ENCODE results near the gene HUWE1.

HUWE1 gene

GRCh38 chrX:53695946-53696549 lies 9.5 kb upstream of the HUWE1 start:
- H3K4me3 ChIP-seq (ENCODE audit: low read depth, low read length), result no peak overlapping the region
- DNase-seq, result no peak
- in situ Hi-C loops (cut with HindIII; ENCODE audit: low pct_ligation_motif_present, low sequenced_read_pairs), result no loop called here
- H3K27me3 ChIP-seq (replicated peaks), result no peaks in the 10 kb centered on the region
- no peak overlapping the region for H3K27ac ChIP-seq
- no peak for TF ChIP-seq CTCF (IDR thresholded peaks at IDR 0.05; ENCODE audit: low read depth, low read length, missing control alignments)
- H3K36me3 ChIP-seq (replicated peaks), result no peaks in the 10 kb centered on the region

- in situ Hi-C loops (cut with HindIII; ENCODE audit: low pct_ligation_motif_present, low sequenced_read_pairs), result no loop called here
- H3K36me3 ChIP-seq (replicated peaks), result no peaks in the 10 kb centered on the region
- no peaks in the 10 kb centered on the region for H3K27me3 ChIP-seq (replicated peaks)
- TF ChIP-seq CTCF (IDR thresholded peaks at IDR 0.05; ENCODE audit: low read depth, low read length, missing control alignments), result no peak
- no peak overlapping the region for H3K4me3 ChIP-seq (ENCODE audit: low read depth, low read length)
- no peak overlapping the region for H3K27ac ChIP-seq
- DNase-seq, result no peak
Observed at GRCh38 chrX:53694642-53695041, 8.1 kb upstream of the HUWE1 start.

- DNase-seq, result no peak
- Histone ChIP-seq H3K36me3 (replicated peaks) (no peaks in the 10 kb centered on the region), H3K27ac (no peak overlapping the region), H3K4me3 (ENCODE audit: low read depth, low read length) (no peak overlapping the region), H3K27me3 (replicated peaks) (no peaks in the 10 kb centered on the region)
- in situ Hi-C loops (cut with HindIII; ENCODE audit: low pct_ligation_motif_present, low sequenced_read_pairs), result no loop called here
- no peak for TF ChIP-seq CTCF (IDR thresholded peaks at IDR 0.05; ENCODE audit: low read depth, low read length, missing control alignments)
Observed at GRCh38 chrX:53688300-53688699, 1.8 kb upstream of the HUWE1 start.

GRCh38 chrX:53685711-53686110 lies 808 bp downstream of the HUWE1 start:
- Histone ChIP-seq H3K36me3 (replicated peaks) (peaks cover 2% of the 10 kb centered on the region), H3K27ac (peak overlapping the region; percentile 96), H3K27me3 (replicated peaks) (no peaks in the 10 kb centered on the region), H3K4me3 (ENCODE audit: low read depth, low read length) (peak overlapping the region; percentile 71)
- in situ Hi-C loops (cut with HindIII; ENCODE audit: low pct_ligation_motif_present, low sequenced_read_pairs), result no loop called here
- no peak for DNase-seq
- no peak for TF ChIP-seq CTCF (IDR thresholded peaks at IDR 0.05; ENCODE audit: low read depth, low read length, missing control alignments)

GRCh38 chrX:53684415-53685192 lies 1.9 kb downstream of the HUWE1 start:
- Histone ChIP-seq H3K36me3 (replicated peaks) (peaks cover 2% of the 10 kb centered on the region), H3K4me3 (ENCODE audit: low read depth, low read length) (peak overlapping the region; percentile 71), H3K27ac (peak overlapping the region; percentile 96), H3K27me3 (replicated peaks) (no peaks in the 10 kb centered on the region)
- no peak for TF ChIP-seq CTCF (IDR thresholded peaks at IDR 0.05; ENCODE audit: low read depth, low read length, missing control alignments)
- no peak for DNase-seq
- in situ Hi-C loops (cut with HindIII; ENCODE audit: low pct_ligation_motif_present, low sequenced_read_pairs), result no loop called here
